DLD1 (cell line): Measurements from ENCODE around the gene ZNF69.

Source experiments
- in situ Hi-C: cut with HindIII; loops from 2 replicates; pipeline ENCODE4 v1.10.0; 2017; ENCODE audit warnings: low sequenced_read_pairs

Gene ZNF69

GRCh38 chr19:11950312-11950711 is 62.7 kb downstream of the ZNF69 start:
- in situ Hi-C loops, result no loop called here
